ENCODE results near the gene PDZRN3. TPM values are rescaled to one million over a fixed set of nuclear protein-coding genes. Genes with fewer than 3 reads are reported as not detected.

The PDZRN3 gene
- total and polyA plus RNA-seq, 2 experiments from 2014 or later: 42.9 to 60.5 TPM

DNA sequence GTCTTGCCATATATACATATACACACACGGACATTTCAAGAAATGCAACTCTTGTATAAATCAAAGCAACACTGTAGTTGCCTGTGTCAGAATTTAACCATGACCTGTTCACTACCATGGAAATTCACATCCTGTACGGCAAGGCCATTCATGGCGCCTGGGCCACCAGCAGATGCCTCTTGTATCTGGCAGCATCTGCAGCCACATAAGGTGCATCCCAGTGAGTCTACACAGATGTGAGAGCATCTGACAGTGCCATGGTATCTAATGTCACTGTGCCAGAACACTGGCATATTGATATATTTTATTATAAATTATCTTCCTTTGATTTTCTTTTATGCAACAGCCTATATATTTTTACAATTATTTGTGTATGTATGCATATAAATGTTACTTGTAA is 25.1 kb downstream of the PDZRN3 start:
- Histone ChIP-seq H3K36me3 (replicated peaks; ENCODE audit: insufficient read depth, low read depth) (no peaks in the 10 kb centered on the region), H2AFZ (no peak overlapping the region), H3K9me3 (ENCODE audit: low read depth) (no peaks in the 10 kb centered on the region), H3K79me2 (peaks cover 38% of the 10 kb centered on the region), H4K20me1 (ENCODE audit: insufficient read depth, poor library complexity, severe bottlenecking) (no peaks in the 10 kb centered on the region), H3K4me3 (no peak overlapping the region), H3K27ac (peak overlapping the region; percentile 59), H3K4me1 (ENCODE audit: insufficient read depth) (peaks cover 50% of the 10 kb centered on the region), H3K27me3 (no peaks in the 10 kb centered on the region), H3K9me2 (replicated peaks; ENCODE audit: insufficient read depth) (no peaks in the 10 kb centered on the region), H3K4me2 (peak overlapping the region; percentile 38)
- whole genome bisulfite sequencing (ENCODE audit: low lambda C conversion rate, missing lambda C conversion rate): 94% methylated on average over 3 of the region's 3 CpGs
- no peak for TF ChIP-seq CTCF (IDR thresholded peaks at IDR 0.05; ENCODE audit: poor library complexity)
- no peak for TF ChIP-seq EZH2phosphoT487 (IDR thresholded peaks at IDR 0.05; ENCODE audit: low read depth, severe bottlenecking, unreplicated experiment)
- no peak for TF ChIP-seq EZH2 (IDR thresholded peaks at IDR 0.05; ENCODE audit: borderline replicate concordance)
- DNase-seq (ENCODE audit: low spot score): no peak

- Histone ChIP-seq H3K9me2 (replicated peaks; ENCODE audit: insufficient read depth) (no peaks in the 10 kb centered on the region), H3K9me3 (ENCODE audit: low read depth) (no peaks in the 10 kb centered on the region), H3K36me3 (replicated peaks; ENCODE audit: insufficient read depth, low read depth) (no peaks in the 10 kb centered on the region), H3K4me3 (no peak overlapping the region), H3K4me2 (no peak overlapping the region), H3K4me1 (ENCODE audit: insufficient read depth) (peaks cover 30% of the 10 kb centered on the region), H2AFZ (no peak overlapping the region), H3K27ac (no peak overlapping the region), H3K79me2 (peaks cover 54% of the 10 kb centered on the region), H3K27me3 (no peaks in the 10 kb centered on the region), H4K20me1 (ENCODE audit: insufficient read depth, poor library complexity, severe bottlenecking) (no peaks in the 10 kb centered on the region)
- 70% methylated on average over 3 of the region's 3 CpGs for WGBS (ENCODE audit: low lambda C conversion rate, missing lambda C conversion rate)
- TF ChIP-seq EZH2 (IDR thresholded peaks at IDR 0.05; ENCODE audit: borderline replicate concordance) (no peak), CTCF (IDR thresholded peaks at IDR 0.05; ENCODE audit: poor library complexity) (no peak), EZH2phosphoT487 (IDR thresholded peaks at IDR 0.05; ENCODE audit: low read depth, severe bottlenecking, unreplicated experiment) (no peak)
- no peak for DNase-seq (ENCODE audit: low spot score)
Observed at GRCh38 chr3:73597476-73597875, 27.3 kb downstream of the PDZRN3 start.

- no peak for TF ChIP-seq EZH2 (IDR thresholded peaks at IDR 0.05; ENCODE audit: borderline replicate concordance)
- TF ChIP-seq CTCF (IDR thresholded peaks at IDR 0.05; ENCODE audit: poor library complexity): no peak
- no peak for TF ChIP-seq EZH2phosphoT487 (IDR thresholded peaks at IDR 0.05; ENCODE audit: low read depth, severe bottlenecking, unreplicated experiment)
- Histone ChIP-seq H4K20me1 (ENCODE audit: insufficient read depth, poor library complexity, severe bottlenecking) (no peaks in the 10 kb centered on the region), H3K27ac (no peak overlapping the region), H3K9me2 (replicated peaks; ENCODE audit: insufficient read depth) (no peaks in the 10 kb centered on the region), H3K36me3 (replicated peaks; ENCODE audit: insufficient read depth, low read depth) (no peaks in the 10 kb centered on the region), H3K27me3 (no peaks in the 10 kb centered on the region), H2AFZ (no peak overlapping the region), H3K9me3 (ENCODE audit: low read depth) (no peaks in the 10 kb centered on the region), H3K79me2 (peaks cover 88% of the 10 kb centered on the region), H3K4me3 (no peak overlapping the region), H3K4me1 (ENCODE audit: insufficient read depth) (no peaks in the 10 kb centered on the region), H3K4me2 (no peak overlapping the region)
- 86% methylated on average over 11 of the region's 11 CpGs for WGBS (ENCODE audit: low lambda C conversion rate, missing lambda C conversion rate)
- no peak for DNase-seq (ENCODE audit: low spot score)
Observed at GRCh38 chr3:73592154-73593144, 32.3 kb downstream of the PDZRN3 start.
